Endothelial cell of umbilical vein (primary cell): Measurements from ENCODE around the gene GSTO2.

Source experiments
- CTCF ChIP-seq, 2 donors: IDR thresholded peaks; 1 replicate in 1 of 2; 2 replicates in 1 of 2; pipeline ENCODE4 v1.5.1; 2011; ENCODE audit warnings: low read length in 2 of 2, mild to moderate bottlenecking in 2 of 2, moderate library complexity in 2 of 2, control low read depth in 1 of 2, inconsistent platforms in 1 of 2, low read depth in 1 of 2; ENCODE audit not compliant: insufficient read depth in 1 of 2; ENCODE audit errors: extremely low read depth in 1 of 2
- EZH2 ChIP-seq: IDR thresholded peaks from 2 replicates; pipeline ENCODE4 v1.6.1; 2012; ENCODE audit warnings: borderline replicate concordance, low read depth, mild to moderate bottlenecking, moderate library complexity, low read length, inconsistent platforms; ENCODE audit not compliant: severe bottlenecking
- FOS ChIP-seq: IDR thresholded peaks from 2 replicates; pipeline ENCODE4 v1.6.1; 2011; ENCODE audit warnings: mild to moderate bottlenecking, low read length, moderate library complexity, borderline replicate concordance; ENCODE audit not compliant: insufficient read depth
- GATA2 ChIP-seq: IDR thresholded peaks from 2 replicates; pipeline ENCODE4 v1.7.0; 2011; ENCODE audit warnings: low read depth, mild to moderate bottlenecking, moderate library complexity, mixed read lengths, low read length; ENCODE audit not compliant: insufficient read length, insufficient read depth
- JUN ChIP-seq: IDR thresholded peaks from 2 replicates; pipeline ENCODE4 v1.6.1; 2011; ENCODE audit warnings: borderline replicate concordance, low read depth; ENCODE audit not compliant: insufficient read length, insufficient read depth
- MAX ChIP-seq: IDR thresholded peaks from 2 replicates; pipeline ENCODE4 v1.6.1; 2011; ENCODE audit not compliant: insufficient read depth, insufficient read length
- MYC ChIP-seq: IDR thresholded peaks from one replicate; pipeline ENCODE4 v1.6.1; 2011; ENCODE audit warnings: mild to moderate bottlenecking, low read depth, low read length
- POLR2A ChIP-seq: IDR thresholded peaks from 2 replicates; pipeline ENCODE4 v1.6.1; 2012; ENCODE audit warnings: low read depth, mild to moderate bottlenecking, control low read depth, low read length
- POLR2AphosphoS5 ChIP-seq: IDR thresholded peaks from 2 replicates; pipeline ENCODE4 v1.6.1; 2012; ENCODE audit warnings: low read depth, mild to moderate bottlenecking, control low read depth, low read length, moderate library complexity; ENCODE audit not compliant: insufficient read depth

GRCh38 chr10:104304927-104305326 lies 35.9 kb downstream of the GSTO2 start:
- TF ChIP-seq CTCF (IDR thresholded peaks at IDR 0.05; ENCODE audit: extremely low read depth in 1 of 2, insufficient read depth in 1 of 2, low read depth in 1 of 2, low read length in 2 of 2) = no peak
- TF ChIP-seq POLR2A = no peak
- TF ChIP-seq MAX = no peak
- no peak for TF ChIP-seq POLR2AphosphoS5
- no peak for TF ChIP-seq JUN
- TF ChIP-seq EZH2 = no peak
- no peak for TF ChIP-seq MYC
- no peak for TF ChIP-seq FOS
- no peak for TF ChIP-seq GATA2
